GM18858 (cell line): Measurements from ENCODE around the gene SULT1C2.
"Not testable (repeated sequence)": the region's sequence is repeated elsewhere in the genome, so short reads cannot be mapped to it uniquely, and the experiment has no call there.

ENCODE experiments used
- ATAC-seq: cut with Tn5 transposase; IDR thresholded peaks from one replicate; pipeline ENCODE4 v1.9.1; 2021; ENCODE audit not compliant: unreplicated experiment

The SULT1C2 gene

DNA sequence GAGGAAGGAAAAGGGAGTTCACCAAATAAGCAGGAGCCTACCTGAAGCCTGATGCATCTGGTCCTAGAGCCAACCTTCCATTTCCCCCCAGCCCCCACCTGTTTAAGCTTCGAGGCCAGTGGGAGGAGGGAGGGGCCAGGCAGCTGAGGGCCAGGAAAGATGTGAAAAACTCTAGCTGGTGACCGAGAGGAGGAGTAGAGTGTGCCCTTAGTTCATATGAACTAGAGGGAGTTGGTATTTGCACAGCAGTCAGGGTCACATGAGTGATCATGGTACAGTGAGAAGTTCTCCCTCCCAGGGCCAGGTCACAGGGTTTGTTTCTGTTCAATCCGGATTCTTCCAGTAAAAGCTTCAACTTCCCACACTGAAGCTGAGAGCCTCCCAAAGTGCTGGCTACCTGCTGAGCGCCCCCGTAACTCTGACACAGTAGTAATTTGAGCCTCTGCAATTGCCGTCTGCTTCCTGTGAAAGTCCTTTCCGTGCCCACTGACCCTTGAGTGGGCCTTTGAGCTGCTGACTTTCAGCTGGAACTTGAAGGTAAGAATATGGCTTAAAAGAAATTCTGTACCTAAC, at the start of gene SULT1C2:
Gene SULT1C2 (plus strand): TSS at position 362 of the 573 bp plus-strand sequence. CDS start 4,773 bp downstream, outside the sequence.
- no peak for ATAC-seq

DNA sequence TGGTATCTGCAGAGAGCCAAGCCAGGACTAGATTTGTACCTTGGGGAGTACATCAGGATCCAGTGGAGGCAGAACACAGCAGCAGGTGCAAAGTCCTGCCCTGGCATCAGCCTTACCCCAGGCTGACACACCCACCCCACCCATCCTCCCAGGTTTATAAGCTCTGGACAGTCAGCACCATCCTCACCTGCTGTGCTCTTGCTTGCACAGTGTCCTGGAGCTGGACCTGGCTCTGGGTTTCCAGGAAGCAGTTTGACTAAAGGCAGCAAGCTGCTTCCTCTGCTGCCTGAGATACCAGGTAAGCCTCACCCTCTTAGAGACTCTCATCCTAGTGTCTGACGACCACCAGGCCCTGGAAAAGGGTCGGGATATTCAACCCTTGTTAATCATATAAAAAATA, 48.9 kb upstream of the SULT1C2 start, which contains the start of gene SULT1C3:
Gene SULT1C3 (plus strand): TSS at position 183 of the 400 bp plus-strand sequence. CDS start 7,227 bp downstream, outside the sequence.
- ATAC-seq = no peak

DNA sequence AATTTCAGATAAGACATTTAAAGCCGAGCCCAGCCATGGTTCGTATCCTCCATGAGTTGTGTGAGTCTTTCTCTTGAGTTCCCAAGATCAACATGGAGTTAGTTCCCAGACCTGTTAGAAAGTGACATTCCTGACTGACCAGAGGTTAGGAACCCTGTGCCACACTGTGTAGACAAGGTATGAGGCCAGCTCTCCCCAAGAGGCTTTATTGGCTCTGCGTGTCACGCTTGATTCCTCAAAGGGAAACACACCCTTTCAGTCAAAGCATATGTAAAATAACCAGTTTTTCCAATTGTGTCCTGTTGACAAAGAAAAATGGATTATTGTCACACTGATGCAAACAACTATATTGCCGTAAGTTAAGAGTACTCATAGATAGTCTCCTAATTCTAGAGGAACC, 47.7 kb upstream of the SULT1C2 start:
- ATAC-seq = no peak

- no peak for ATAC-seq
These were observed 45.1 kb upstream of the SULT1C2 start for GRCh38 chr2:108243566-108243965.

GRCh38 chr2:108244667-108245414, 43.9 kb upstream of the SULT1C2 start:
- no peak for ATAC-seq

DNA sequence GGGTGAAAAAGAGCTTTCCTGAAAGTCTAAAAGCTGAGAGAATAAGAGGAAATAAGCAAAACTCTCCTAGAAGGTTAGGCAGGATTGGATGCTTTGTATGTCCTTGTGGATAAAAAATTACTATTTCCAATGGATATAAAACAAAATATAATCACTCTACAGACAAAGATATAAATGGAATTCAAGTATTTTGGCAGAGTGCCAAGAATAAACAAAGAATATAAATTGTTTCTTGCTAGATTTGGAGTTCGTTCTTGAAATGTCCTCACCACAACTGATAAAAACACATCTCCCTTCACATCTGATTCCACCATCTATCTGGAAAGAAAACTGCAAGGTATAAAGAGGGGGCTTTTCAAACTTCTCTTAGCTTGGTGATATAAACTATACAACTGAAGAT, 35.6 kb upstream of the SULT1C2 start:
- no peak for ATAC-seq

DNA sequence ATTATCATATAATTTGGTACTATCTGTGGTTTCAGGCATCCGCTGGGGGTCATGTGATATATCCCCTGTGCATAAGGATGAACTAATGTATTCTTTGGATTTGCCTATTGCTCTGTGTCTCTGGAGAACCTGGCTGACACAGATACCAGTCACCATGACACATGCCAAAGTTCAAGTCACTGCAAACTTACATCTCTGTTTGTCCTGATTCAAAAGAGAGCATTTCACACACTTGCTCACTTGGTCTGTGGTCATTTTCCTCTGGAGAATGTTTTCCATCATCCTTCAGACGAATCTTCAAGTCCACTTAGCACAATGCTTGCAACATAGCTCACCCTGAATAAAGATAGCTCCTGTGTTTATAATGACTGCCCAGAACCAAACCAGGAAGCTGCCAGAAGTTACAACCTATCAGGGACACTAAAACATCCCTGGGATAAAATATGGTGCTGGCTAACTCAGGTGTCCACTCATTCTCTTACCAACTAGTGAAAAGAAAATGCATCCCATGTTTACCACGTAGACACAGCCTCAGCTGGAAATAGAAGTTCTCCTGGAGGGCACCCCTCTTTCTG, 30.9 kb upstream of the SULT1C2 start:
- no peak for ATAC-seq

DNA sequence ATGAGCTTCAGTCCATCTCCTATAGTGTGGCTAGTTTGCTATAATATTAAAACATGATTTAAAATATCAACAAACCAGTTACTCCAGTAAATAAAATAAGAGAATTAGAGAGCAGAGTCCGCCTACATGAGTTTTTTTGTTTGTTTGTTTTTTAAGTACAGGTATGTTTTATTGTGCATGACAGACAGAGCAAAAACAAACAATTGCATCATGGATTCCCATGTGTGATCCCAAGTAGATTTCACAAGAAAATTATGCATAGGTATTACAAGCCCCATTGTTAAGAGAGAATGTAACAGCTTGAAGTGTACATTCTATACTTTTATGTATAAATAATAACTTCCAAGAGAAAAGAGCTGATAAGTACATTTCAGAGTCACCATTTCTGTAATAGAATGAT, 27.9 kb upstream of the SULT1C2 start:
- no peak for ATAC-seq

DNA sequence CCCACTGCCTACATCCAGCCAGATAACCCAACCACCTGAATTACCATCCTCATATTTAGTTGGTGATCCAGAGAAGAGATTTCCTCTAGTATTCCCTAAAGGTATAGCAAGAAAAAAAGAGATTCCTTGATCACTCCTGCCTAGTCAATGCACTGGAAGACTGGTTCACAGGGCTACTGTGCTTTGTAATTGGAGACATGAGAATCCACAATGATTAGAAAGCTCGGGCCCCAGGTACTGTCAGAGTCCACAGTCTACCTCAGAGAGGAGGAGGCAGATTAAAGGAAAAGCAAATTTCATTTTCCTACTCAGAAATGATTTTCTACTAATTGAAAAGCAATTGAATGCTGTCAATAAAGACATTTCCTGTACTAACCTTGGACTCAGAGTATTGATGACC, 26.7 kb upstream of the SULT1C2 start:
- no peak for ATAC-seq

DNA sequence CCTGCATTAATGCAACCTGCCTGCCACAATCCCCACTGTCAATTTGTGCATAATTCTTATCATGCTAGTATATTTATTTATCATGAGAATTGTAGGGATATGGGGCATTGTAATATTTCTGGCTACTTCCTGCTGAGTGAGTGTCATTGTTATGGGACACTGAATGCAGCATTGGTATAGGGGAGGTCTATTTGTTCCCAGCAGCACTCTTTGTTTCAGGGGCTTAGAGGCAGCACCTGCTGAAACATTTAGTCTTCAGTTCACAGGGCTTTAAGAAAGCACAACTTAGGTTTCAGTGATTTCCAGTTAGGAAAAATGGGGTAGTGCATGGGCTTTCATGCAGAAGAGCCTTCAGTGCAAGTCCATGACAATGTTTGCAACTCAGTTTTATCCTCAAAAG, 25.3 kb upstream of the SULT1C2 start:
- no peak for ATAC-seq

DNA sequence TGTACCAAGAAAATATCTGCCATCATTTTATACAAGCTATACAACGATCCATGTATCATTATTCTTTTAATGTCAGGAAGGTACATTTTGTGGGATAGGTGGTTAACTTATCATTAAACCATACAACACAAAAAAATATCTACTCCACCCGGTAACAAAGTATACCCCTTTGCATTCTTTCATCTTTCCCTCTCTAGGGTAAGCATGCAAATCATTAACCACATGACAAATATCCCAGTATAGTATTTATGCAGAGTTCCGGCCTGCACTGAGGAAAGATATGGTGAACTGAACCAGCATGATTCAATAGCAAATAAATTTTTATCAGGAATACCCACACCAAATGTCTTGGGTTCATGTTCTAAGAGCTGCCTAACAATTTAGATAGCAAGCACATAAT, 22.5 kb upstream of the SULT1C2 start:
- no peak for ATAC-seq

- no peak for ATAC-seq
These were observed 21.6 kb upstream of the SULT1C2 start for GRCh38 chr2:108267101-108267500.

- no peak for ATAC-seq
These were observed 20.7 kb upstream of the SULT1C2 start for GRCh38 chr2:108268001-108268400.

- ATAC-seq = no peak
These were observed 18.3 kb upstream of the SULT1C2 start for GRCh38 chr2:108270346-108270745.

- ATAC-seq = no peak
These were observed 17.8 kb upstream of the SULT1C2 start for GRCh38 chr2:108270768-108271506.

DNA sequence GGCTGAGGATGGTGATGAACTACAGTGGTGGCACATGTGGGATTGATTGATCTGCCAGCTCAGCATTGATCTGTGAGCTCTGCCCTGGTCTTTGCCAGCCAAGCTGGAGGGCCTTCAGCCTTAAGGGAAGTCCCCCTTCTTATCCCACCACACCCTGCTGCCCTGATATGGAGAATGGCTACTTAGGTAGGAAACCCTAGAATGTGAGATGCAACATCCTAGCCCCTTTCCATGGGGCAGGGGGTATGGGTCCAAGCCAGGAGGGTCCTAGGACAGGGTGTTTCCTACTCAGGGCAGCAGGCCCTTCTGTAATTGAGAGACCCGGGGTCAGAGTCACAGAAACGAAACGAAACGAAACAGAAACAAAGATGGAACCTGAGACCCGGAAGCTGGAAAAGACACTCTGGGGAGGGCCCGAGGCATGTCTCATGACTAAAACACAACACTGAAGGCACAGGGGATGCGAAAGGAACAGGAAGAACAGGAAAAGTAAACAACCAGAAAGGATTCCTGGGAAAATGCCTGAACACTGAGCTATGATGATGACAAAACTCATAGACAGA, 16.9 kb upstream of the SULT1C2 start:
- ATAC-seq = no peak

DNA sequence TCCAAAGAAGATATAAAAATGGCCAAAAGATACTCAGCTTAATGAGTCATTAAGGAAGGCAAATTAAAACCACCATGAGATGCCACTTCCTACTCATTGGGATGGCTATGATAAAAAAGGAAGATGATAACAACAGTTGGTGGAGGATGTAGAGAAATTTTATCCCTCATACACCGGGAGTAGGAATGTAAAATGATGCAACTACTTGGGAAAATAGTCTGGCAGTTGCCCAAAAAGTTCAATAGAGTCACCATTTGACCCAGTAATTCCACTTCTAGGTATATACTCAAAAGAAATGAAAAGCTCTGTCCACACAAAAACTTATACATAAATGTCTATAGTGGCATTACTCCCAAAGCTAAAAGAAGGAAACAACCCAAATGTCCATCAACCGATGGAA, 10.1 kb upstream of the SULT1C2 start:
- no peak for ATAC-seq

GRCh38 chr2:108279468-108279867, 9.2 kb upstream of the SULT1C2 start:
- no peak for ATAC-seq

DNA sequence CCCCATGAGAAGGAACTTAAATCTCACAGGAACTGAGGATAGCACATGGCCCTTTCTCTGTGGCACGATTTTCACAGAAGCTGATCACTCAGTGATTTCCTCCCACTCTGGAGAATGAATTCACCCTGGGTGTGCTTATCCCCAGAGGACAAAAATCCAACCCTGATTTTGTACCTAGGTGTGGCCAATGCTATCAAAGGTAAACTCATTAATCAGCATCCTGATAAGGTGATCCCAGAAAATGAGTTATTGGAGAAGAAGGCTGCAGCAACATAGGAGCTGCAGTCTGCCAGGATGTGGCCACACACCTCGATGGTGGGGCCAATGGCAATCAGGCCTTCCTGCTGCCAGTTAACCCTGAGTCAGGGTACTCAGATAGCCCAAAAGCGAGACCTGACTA, 8.2 kb upstream of the SULT1C2 start:
- ATAC-seq = no peak

GRCh38 chr2:108284566-108284965, 4.1 kb upstream of the SULT1C2 start:
- not testable (repeated sequence) for ATAC-seq

DNA sequence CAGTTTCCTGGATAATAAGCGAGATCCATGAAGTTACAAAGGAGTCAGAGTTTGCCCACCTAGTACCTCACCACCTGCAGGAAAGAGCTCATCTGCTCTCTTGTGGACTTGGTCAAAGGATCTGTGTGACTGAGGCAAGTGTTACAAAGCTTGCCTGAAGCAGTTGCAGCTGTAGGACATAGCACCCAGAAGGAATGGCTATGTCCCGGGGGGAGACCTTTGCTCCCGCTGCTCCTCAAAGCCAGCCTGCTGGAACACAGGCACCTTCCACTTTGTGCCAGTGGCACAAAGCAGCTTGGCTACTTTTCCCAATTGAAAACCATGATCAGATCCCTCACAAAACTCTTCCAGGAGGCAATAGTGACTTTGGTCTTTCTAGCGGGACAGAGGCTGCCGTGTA, 3.1 kb upstream of the SULT1C2 start:
- ATAC-seq = no peak
